Breast epithelium (tissue), 4 donors: ENCODE results near the gene LRFN4. TPM values are rescaled to one million over a fixed set of nuclear protein-coding genes. Genes with fewer than 3 reads are reported as not detected.

Source experiments
- DNase-seq, 2 donors: peaks; one replicate each; pipeline ENCODE4 v3.0.0-alpha.2; 2019; ENCODE audit warnings: low spot score in 2 of 2
- H3K27ac ChIP-seq, 2 donors: fragments of 200-600 bp; sonication (generic) in 1 of 2; one replicate each; pipeline ENCODE4 v1.5.1; 2016 to 2019; ENCODE audit warnings: mild to moderate bottlenecking in 1 of 2
- H3K27me3 ChIP-seq, 2 donors: fragments of 200-600 bp; sonication (generic) in 1 of 2; one replicate each; pipeline versions ENCODE4 v1.5.1 to v1.6.0; 2017 to 2019; ENCODE audit warnings: control low read depth in 1 of 2, mild to moderate bottlenecking in 1 of 2
- H3K36me3 ChIP-seq: fragments of 200-600 bp; one replicate; pipeline ENCODE4 v1.5.1; 2019
- H3K4me1 ChIP-seq, 2 donors: fragments of 200-600 bp; sonication (generic); one replicate each; pipeline ENCODE4 v1.5.1; 2016 to 2019; ENCODE audit warnings: control low read depth in 1 of 2
- H3K4me3 ChIP-seq, 3 donors: fragments of 200-600 bp; sonication (generic); 1 replicate in 2 of 3; 2 replicates in 1 of 3; pipeline ENCODE4 v1.5.1; 2016 to 2019; ENCODE audit warnings: mild to moderate bottlenecking in 3 of 3, moderate library complexity in 2 of 3
- H3K9me3 ChIP-seq, 2 donors: fragments of 200-600 bp; sonication (generic) in 1 of 2; one replicate each; pipeline ENCODE4 v1.5.1; 2016 to 2019; ENCODE audit warnings: control low read depth in 1 of 2
- POLR2A ChIP-seq: fragments of 450-650 bp; IDR thresholded peaks from one replicate; pipeline ENCODE4 v1.6.1; 2016; ENCODE audit warnings: antibody characterized with exemption, mild to moderate bottlenecking, moderate library complexity
- POLR2AphosphoS5 ChIP-seq, 3 donors: sonication (generic); formaldehyde crosslinking; IDR thresholded peaks; one replicate each; pipeline ENCODE4 v1.6.1; 2017; ENCODE audit warnings: antibody characterized with exemption in 3 of 3
- intact Hi-C: fragments of 100-400 bp; cut with DNase I; formaldehyde crosslinking; loops from one replicate; pipeline ENCODE4 v1.15.1; 2023; ENCODE audit warnings: low total_unique reads
- total RNA-seq, 3 donors: library from RNA; depleted of rRNA; stranded (reverse); fragments of >200 nt; gene quantifications; one replicate each; pipeline ENCODE4 v1.1.0, GENCODE V29; 2016
- TF ChIP-seq, protein P1 (sequence below), 3 donors: fragments of 450-650 bp; IDR thresholded peaks; one replicate each; pipeline ENCODE4 v1.5.1; 2016 to 2017; ENCODE audit warnings: antibody characterized with exemption in 3 of 3, mild to moderate bottlenecking in 3 of 3, moderate library complexity in 3 of 3

The LRFN4 gene
- total RNA-seq, 3 donors from 2014 or later, result 5.2 to 14.4 (median 11.7) TPM

DNA sequence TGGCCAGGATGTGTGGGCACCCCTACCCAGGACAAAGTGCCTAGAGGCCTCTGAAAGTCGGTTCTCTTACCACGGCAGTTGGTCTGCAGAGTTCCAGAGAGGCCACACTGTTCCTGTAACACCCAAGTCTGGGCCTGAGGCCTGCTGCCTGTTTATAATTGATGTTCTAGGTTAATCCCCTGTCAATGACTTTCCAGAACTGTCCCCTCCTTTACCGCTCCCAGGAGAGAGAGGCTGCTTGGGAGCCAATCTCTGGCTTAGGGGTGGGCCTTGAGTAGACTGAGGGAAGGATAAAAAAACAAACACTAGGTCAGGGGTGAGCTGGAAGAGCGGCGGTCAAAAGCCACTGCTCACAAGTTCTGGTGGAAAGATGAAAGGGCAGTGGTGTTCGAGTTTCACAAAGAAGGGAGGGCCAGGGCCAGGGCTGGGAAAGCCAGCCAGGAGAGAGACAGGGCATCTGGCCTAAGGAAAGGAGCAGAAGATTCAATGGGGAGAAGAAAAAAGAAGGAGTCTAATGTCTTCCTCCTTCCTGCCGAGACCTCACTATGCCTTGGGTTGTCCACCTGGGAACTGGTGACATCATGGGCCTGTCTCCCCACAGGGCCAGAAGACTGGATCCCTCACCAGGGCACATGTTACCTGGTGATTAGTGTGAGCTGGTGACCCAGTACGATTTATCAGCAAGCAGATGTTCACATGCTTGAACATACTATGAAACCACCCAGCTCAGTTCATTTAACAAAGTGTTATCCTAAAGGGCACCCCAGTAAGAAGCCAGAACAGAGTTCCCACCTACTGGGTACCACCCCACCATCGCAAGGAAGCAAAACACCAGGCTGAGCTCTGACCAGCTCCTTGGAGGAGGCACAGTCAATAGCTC lies 51.1 kb downstream of the LRFN4 start:
- no peak for TF ChIP-seq POLR2A
- TF ChIP-seq, protein P1, sequence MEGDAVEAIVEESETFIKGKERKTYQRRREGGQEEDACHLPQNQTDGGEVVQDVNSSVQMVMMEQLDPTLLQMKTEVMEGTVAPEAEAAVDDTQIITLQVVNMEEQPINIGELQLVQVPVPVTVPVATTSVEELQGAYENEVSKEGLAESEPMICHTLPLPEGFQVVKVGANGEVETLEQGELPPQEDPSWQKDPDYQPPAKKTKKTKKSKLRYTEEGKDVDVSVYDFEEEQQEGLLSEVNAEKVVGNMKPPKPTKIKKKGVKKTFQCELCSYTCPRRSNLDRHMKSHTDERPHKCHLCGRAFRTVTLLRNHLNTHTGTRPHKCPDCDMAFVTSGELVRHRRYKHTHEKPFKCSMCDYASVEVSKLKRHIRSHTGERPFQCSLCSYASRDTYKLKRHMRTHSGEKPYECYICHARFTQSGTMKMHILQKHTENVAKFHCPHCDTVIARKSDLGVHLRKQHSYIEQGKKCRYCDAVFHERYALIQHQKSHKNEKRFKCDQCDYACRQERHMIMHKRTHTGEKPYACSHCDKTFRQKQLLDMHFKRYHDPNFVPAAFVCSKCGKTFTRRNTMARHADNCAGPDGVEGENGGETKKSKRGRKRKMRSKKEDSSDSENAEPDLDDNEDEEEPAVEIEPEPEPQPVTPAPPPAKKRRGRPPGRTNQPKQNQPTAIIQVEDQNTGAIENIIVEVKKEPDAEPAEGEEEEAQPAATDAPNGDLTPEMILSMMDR (IDR thresholded peaks at IDR 0.05), result no peak
- TF ChIP-seq POLR2AphosphoS5 (IDR thresholded peaks at IDR 0.05), result no peak
- no peaks in the 10 kb centered on the region for H3K27me3 ChIP-seq
- no peaks in the 10 kb centered on the region for H3K4me1 ChIP-seq
- DNase-seq, result no peak
- H3K36me3 ChIP-seq, result no peaks in the 10 kb centered on the region
- intact Hi-C loops, result no loop called here
- H3K27ac ChIP-seq, result peak overlapping the region; percentile 52 to 76
- no peak overlapping the region for H3K4me3 ChIP-seq
- H3K9me3 ChIP-seq, result no peaks in the 10 kb centered on the region

DNA sequence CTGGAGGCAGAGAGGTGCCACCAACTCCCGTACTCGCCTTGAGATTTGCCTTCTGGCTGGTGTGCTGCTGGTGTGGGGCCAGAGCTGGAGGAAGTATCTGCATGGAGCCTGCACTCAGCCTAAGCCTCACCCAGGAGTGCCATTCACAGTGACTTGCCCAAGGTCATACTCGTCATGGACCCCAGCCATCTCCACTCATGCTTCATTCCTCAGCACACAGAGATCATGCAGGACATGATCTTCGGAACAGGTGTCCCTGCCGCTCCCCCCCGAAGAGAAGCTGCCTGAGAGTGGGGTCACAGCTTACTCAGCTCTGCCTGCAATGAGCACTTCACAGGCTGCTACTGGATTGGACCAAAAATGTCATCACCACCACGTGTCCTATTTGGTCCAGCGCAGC lies 52.3 kb downstream of the LRFN4 start:
- no peaks in the 10 kb centered on the region for H3K36me3 ChIP-seq

DNA sequence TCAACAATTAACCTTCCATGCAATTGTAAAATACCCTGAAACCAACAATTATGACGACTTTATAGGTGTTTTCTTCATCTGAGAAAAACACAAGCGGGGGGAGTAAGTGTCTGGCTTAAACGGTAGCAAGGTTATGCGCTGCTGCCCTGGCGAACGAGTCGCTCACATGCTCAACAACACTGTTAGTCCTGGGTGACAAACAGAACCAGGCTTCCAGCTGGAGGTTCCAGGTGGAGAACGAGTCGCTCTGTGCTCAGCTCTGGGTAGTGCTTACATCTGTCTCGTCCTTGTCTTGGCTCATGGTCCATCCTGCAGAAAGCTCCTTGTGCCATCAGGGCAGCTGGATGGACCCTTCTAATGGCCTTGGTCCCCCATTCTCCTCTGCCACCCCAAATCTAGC lies 53.2 kb downstream of the LRFN4 start:
- no peak for DNase-seq
- Histone ChIP-seq H3K4me1 (no peaks in the 10 kb centered on the region), H3K36me3 (no peaks in the 10 kb centered on the region), H3K4me3 (no peak overlapping the region), H3K27ac (no peak overlapping the region), H3K27me3 (no peaks in the 10 kb centered on the region), H3K9me3 (no peaks in the 10 kb centered on the region)
- no peak for TF ChIP-seq POLR2A
- TF ChIP-seq, protein P1 (IDR thresholded peaks at IDR 0.05), result no peak
- no peak for TF ChIP-seq POLR2AphosphoS5 (IDR thresholded peaks at IDR 0.05)
- intact Hi-C loops, result no loop called here

More for the DNA sequence above, 52.3 kb downstream of the LRFN4 start:
- Histone ChIP-seq H3K4me3 (no peak overlapping the region), H3K27me3 (no peaks in the 10 kb centered on the region), H3K9me3 (no peaks in the 10 kb centered on the region), H3K4me1 (no peaks in the 10 kb centered on the region), H3K27ac (no peak overlapping the region)
- TF ChIP-seq POLR2AphosphoS5 (IDR thresholded peaks at IDR 0.05) (no peak), POLR2A (no peak)
- TF ChIP-seq, protein P1 (IDR thresholded peaks at IDR 0.05), result no peak
- no peak for DNase-seq
- intact Hi-C loops, result no loop called here

Other genes starting within 250 kb of the LRFN4 start
- gene RBM14, start 240.4 kb upstream of the LRFN4 start, total RNA-seq, result 10 to 100 TPM; 42.6 to 55.0 (median 54.6) TPM
- gene RBM4, start 218.4 kb upstream of the LRFN4 start, total RNA-seq, result 10 to 100 TPM; 73.9 to 98.3 (median 81.0) TPM
- gene RBM4B, start 179.2 kb upstream of the LRFN4 start, total RNA-seq, result 10 to 100 TPM; 14.9 to 43.8 (median 25.9) TPM
- gene SPTBN2, start 127.8 kb upstream of the LRFN4 start, total RNA-seq, result 10 to 100 TPM in 2 of 3 donors, 1 to 10 TPM in 1; 1.1 to 28.7 (median 27.2) TPM
- 10 to 100 TPM; 10.7 to 23.9 (median 21.5) TPM for gene RCE1, start 13.6 kb upstream of the LRFN4 start, total RNA-seq
- gene PC, start 101.3 kb downstream of the LRFN4 start, total RNA-seq, result 100 to 1,000 TPM in 1 of 3 donors, 10 to 100 TPM in 2; 35.4 to 137 (median 50.2) TPM
- not detected for gene C11orf86, start 118.2 kb downstream of the LRFN4 start, total RNA-seq
- gene SYT12, start 166.1 kb downstream of the LRFN4 start, total RNA-seq, result 10 to 100 TPM in 2 of 3 donors, under 1 TPM in 1; 0.16 to 30.3 (median 10.2) TPM
- gene RHOD, start 199.8 kb downstream of the LRFN4 start, total RNA-seq, result 10 to 100 TPM; 27.2 to 30.5 (median 28.1) TPM